HG03060 (cell line): ENCODE results near the gene USP9X.
"Not testable (repeated sequence)": the region's sequence is repeated elsewhere in the genome, so short reads cannot be mapped to it uniquely, and the experiment has no call there.

ENCODE experiments used
- ATAC-seq: cut with Tn5 transposase; IDR thresholded peaks from one replicate; pipeline ENCODE4 v1.9.1; 2021; ENCODE audit warnings: low read depth, moderate number of reproducible peaks; ENCODE audit not compliant: unreplicated experiment

USP9X gene

GRCh38 chrX:41118156-41118555, 32.9 kb downstream of the USP9X start:
- no peak for ATAC-seq

DNA sequence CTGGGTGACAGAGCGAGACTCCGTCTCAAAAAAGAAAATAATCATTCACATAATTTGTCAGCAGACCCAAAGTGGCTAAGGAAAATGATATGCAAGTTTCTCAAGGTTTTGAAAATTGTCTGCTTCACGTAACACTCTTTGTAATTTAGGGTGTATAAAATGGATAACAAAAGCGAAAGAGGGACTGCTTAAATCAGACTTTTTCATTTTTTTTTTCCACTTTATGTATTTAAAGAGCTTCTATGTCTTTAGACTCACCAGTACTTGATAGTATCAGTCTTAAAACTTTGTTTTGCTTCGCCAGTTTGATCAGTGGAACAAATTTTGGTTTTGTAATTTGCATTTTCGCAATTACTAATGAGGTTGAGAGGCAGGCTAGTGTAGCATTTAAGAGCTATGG, 34.6 kb downstream of the USP9X start:
- ATAC-seq, result no peak

DNA sequence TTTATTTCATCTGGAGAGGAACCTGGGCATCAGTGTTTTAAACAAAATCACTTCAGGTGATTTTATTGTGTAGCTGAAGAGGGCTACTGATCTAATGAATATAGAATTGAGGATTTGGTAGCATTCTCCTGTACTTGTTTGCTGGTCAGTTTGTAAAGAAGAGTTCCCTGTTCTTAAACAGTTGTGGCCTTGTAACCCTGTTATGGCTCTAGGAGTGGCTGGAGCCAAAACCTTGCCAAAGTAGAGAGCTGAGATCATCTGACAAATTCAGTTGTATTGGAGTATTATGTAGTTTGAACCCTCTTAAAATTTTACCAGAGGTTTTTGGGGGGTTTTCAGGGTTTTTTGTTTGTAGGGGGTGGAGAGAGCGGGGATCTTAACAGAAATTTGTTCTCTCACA, 36.5 kb downstream of the USP9X start:
- ATAC-seq, result no peak

DNA sequence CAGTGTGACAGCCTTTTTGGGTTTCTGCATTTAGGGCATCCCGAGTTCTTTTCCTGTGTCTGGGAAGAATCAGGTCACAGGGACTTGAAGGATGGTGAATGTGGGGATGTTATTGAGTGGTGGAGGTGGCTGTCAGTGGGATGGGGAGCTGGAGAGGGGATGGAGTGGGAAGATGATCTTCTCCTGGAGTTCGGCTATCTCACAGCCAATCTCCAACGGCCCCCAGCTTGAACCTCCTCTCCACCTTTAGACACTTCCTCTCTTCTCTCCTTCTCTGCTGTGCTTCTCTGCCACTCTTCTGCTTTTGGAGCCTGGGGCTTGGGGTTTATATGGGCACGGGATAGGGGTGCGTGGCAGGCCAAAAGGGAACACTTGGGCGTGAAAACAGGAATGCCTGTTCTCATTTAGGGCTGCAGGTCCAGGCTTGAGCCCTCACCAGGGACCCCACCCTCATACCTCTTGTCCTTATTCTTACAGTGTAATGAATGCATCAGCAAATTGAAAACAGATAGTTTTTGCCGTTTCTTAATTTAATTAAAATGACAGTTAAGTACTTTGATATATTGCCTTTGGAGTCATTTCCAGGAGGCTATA, 37.5 kb downstream of the USP9X start:
- ATAC-seq, result no peak

- no peak for ATAC-seq
Measured at GRCh38 chrX:41127477-41128192, 42.4 kb downstream of the USP9X start.

DNA sequence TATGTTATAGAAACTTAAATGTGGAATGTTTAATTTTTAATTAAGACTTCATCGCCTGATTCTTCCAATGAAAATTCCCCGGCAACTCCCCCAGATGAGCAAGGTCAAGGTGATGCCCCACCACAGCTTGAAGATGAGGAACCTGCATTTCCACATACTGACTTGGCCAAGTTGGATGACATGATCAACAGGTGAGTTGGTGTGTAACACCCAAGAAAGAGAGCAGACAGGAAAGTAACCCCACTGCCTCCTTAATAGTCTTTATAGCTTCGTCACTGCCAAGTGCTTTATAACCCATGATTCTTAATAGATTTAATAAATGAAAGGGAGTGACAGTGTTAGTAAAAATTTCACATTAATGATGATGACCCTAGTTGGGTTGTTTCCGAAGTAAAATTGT, 43.7 kb downstream of the USP9X start:
- no peak for ATAC-seq

DNA sequence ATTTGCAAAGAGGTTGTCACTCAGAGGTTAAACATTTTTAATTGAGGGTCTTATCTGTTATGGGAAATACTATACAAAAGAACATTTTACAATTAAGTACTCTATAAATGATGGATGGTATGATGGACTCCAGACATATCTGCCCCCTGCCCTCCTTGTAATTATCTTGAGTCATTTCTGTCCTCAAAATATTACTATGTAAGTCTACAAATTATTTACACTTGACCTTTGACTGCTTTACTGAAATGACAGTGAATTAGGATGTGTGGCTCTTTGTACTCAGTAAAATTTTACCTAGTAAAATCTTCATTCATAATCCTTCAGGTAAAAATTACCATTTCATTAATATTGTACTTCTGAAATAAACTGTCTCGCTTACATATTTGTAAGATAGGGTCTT, 46.5 kb downstream of the USP9X start:
- no peak for ATAC-seq

- ATAC-seq, result no peak
Measured at GRCh38 chrX:41133551-41133950, 48.3 kb downstream of the USP9X start.

DNA sequence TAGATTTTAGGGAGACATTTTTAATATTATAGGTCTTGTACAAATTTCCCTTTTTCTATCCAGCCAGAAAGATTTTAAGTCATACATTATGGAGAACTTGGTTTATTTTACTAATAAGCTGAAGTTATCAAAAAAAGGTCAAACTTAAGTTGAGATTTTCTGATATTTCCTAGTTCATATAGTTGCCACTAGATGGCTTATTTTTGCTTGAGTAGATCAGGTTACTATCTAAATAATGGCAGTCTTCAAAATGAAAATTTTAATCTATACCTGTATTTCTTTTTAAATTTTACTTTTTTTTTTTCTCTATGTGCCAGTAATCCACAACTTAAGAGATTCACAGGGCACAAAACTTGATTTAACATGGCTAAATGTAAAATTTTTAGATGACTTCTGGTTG, 52.3 kb downstream of the USP9X start:
- no peak for ATAC-seq

- ATAC-seq, result no peak
Measured at GRCh38 chrX:41142130-41142910, 57.1 kb downstream of the USP9X start.

DNA sequence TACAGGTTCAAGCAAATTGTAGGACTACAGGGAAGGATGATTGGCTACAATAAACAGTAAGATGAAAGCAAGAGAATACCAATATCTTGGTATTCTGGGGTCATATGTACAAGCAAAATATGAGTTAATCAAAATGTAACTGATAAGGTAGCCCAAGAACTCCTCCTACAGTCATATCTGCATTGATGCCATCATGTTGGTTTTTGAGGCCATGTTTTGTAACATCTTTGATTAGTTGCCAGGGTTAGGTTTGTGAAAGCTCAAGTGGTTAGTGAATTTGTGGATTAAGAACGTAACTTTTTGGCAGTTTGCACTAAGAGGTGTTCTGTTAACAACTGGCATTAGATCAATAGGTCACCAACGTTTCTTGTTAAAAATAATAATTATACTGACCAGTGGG, 59.6 kb downstream of the USP9X start:
- ATAC-seq, result no peak

DNA sequence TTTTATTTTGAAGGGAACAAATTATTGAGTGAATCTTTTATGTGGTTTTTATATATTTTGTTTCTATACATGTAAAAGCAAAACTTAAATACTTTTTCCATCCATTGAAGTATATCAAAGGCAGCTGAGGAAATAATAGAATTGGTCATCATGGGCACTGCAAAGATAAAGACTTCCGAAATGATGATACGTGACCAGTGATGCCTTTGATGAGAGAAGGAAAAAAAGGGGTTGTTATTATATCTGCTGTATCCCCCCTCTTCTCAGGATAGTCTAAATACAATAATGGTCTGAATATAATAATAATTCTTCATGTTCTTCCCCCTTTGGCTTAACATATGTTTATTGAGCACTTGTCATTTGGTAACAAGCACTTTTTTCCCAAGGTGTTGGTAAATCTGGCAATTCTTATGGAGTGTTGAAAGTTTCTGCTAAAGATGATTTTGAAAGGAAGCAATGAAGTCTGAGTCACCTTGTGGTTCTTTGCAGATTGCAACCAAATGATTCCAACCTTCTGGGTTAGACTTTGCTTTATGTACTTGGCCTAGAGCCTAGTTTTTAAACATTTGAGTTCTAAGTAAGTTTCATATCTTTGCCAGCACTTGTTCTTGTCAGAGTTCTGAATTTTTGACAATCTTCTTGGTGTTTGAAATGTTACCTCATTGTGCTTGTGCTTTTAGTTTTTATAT, 60.8 kb downstream of the USP9X start:
- no peak for ATAC-seq

DNA sequence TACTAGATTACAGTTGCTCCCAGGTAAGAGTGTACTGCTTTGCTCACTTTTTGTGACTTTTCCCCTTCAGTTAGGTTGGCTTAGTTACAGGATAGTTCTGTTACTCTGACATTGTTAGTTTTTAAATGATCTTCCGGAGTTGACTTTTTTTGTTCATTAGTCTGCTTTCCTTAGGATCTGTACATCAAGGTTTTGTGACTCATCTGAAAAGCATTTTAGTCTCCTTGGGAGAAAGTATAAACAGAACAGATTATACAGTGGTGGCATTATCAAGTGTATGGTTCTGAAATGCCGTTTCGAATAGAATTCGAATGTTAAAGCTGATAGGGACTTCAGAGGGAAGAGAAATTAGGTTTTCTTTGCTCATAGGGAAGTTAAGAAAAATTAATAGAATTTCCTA, 63.3 kb downstream of the USP9X start:
- ATAC-seq, result no peak

DNA sequence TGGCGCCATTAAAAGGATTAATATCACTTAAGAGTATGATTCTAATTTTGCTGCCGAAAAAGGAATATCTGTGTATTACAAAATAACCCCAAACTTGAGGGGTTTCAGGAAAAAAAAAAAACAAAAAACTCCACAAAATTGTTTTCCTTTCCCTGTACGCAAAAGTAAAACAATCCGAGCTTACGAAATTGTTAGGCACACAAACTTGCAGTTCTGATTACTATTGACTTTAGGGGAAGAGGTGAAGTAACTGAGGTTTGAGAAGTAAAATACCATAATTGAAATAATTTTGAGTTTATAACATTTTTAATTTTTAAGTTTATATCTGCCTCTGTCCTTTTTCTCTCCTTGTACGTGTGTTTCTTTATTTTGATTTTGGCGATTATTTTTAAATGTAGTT, 64.8 kb downstream of the USP9X start:
- no peak for ATAC-seq

DNA sequence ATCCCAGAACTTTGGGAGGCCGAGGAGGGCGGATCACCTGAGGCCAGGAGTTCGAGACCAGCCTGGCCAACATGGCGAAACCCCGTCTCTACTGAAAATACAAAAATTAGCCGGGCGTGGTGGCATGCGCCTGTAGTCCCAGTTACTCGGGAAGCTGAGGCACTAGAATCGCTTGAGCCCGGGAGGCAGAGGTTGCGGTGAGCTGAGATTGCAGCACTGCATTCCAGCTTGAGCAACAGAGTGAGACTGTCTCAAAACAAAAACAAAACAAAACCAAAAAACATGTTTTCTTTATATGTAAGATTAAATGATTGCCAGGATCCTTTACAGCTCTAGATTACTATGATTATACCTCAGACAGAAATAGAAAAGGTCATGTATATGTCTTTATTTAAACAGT, 66.5 kb downstream of the USP9X start:
- ATAC-seq, result not testable (repeated sequence)

DNA sequence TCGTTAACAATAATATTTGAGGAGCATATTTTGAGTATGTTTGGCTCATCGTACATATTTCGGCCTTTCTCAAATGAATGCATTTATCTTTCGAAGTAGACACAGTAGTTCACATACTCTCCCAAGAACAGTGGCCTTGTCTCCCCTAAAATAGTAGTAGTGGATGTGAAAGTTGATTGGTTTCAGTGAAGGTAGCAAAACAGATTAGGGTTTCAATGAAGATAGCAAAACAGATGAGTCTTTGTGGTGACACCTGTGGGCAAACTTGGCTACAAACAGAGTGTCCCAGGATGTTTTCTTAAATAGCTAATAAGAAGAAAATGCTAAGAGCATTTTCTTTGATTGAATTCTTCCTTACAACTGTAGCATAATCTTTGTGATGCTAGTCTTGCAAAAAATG, 67.0 kb downstream of the USP9X start:
- ATAC-seq, result no peak

GRCh38 chrX:41153448-41153847, 68.2 kb downstream of the USP9X start:
- no peak for ATAC-seq

GRCh38 chrX:41153957-41154356, 68.7 kb downstream of the USP9X start:
- ATAC-seq, result no peak

DNA sequence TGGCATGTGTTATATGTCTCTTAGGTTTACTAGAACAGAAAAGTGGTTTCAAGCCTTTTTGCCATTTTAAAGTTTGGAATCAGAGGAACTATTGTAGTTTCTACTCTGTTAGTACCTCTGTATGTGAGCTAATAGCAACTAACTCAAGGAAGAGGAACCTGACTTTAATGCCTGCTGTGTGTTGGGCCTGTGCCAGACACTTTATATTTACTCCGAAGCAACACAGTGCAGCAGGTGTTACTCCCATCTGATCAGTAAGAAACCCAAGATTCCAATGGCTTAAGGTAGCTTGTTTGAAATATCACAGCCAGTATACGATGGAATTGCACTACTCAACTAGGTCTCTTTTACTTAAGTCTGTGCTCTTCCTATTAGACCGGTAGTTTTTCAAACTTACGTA, 79.2 kb downstream of the USP9X start:
- no peak for ATAC-seq

DNA sequence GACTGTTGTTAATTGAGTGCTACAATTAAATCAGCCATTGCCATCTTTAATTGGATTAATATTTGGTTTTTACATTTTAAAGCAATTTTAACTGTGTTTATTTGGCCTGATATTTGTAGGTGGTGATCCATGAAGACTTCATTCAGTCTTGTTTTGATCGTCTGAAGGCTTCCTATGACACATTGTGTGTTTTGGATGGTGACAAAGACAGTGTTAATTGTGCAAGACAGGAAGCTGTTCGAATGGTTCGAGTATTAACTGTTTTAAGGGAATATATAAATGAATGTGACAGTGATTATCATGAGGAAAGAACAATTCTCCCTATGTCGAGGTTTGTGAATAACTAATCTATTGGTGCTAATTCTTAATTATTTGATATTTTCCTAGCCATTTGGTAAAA, 82.6 kb downstream of the USP9X start:
- ATAC-seq, result no peak

DNA sequence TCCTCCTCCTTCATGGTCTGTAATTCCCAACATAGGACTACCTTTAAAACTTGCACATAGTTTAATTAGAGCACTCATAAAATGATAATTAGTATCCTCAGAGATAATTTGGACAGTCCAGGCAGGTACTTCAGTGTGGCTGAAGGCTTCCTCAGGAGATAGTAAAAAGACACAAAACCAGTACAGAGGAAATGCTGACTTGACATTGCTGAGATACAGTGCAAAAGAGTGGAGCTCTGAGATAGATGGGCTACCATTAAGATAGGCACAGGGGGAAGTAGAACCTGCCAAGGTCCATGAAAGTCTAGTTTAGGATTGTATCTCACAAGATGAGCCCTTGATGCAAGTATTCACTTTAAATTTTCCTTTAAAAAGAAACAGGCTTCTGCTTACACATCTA, 91.0 kb downstream of the USP9X start:
- ATAC-seq, result no peak
